Thymus (tissue), 11 donors: Measurements from ENCODE around the gene TXNL1. TPM values are rescaled to one million over a fixed set of nuclear protein-coding genes. Genes with fewer than 3 reads are reported as not detected.
"Not testable (repeated sequence)": the region's sequence is repeated elsewhere in the genome, so short reads cannot be mapped to it uniquely, and the experiment has no call there.

Source experiments
- DNase-seq, 9 donors: peaks; one replicate each; pipeline ENCODE4 v3.0.0-alpha.2; 2013; ENCODE audit warnings: low spot score in 9 of 9, low read depth in 6 of 9, missing footprints in 1 of 9
- H3K27ac ChIP-seq, 2 donors: one replicate each; pipeline ENCODE4 v1.5.1; 2013; ENCODE audit warnings: control low read depth in 1 of 2, low read depth in 1 of 2, low read length in 1 of 2, mild to moderate bottlenecking in 1 of 2, moderate library complexity in 1 of 2
- H3K27me3 ChIP-seq, 2 donors: one replicate each; pipeline ENCODE4 v1.5.1; 2013; ENCODE audit warnings: low read length in 1 of 2; ENCODE audit not compliant: control insufficient read depth in 2 of 2, insufficient read depth in 1 of 2
- H3K36me3 ChIP-seq, 2 donors: one replicate each; pipeline ENCODE4 v1.5.1; 2013; ENCODE audit warnings: low read length in 1 of 2, mild to moderate bottlenecking in 1 of 2, moderate library complexity in 1 of 2; ENCODE audit not compliant: control insufficient read depth in 2 of 2, insufficient read depth in 2 of 2
- H3K4me1 ChIP-seq, 2 donors: one replicate each; pipeline ENCODE4 v1.5.1; 2013; ENCODE audit warnings: low read length in 2 of 2; ENCODE audit not compliant: control insufficient read depth in 2 of 2, insufficient read depth in 2 of 2
- H3K4me3 ChIP-seq, 2 donors: one replicate each; pipeline ENCODE4 v1.5.1; 2013; ENCODE audit warnings: low read length in 2 of 2, control low read depth in 1 of 2, mild to moderate bottlenecking in 1 of 2
- H3K9me3 ChIP-seq, 2 donors: one replicate each; pipeline ENCODE4 v1.5.1; 2013; ENCODE audit warnings: low read length in 1 of 2, mild to moderate bottlenecking in 1 of 2; ENCODE audit not compliant: control insufficient read depth in 2 of 2, insufficient read depth in 1 of 2
- WGBS: extraction: QIAGEN DNeasy Blood & Tissue Kit; methylation state at CpG from one replicate; pipeline ENCODE4 v1.1.7; 2013; 5-methylcytosine and 5-hydroxymethylcytosine counted together
- polyA plus RNA-seq: library from polyadenylated mRNA; stranded (reverse); fragments of 200-250 nt; gene quantifications from one replicate; pipeline ENCODE4 v1.2.3, GENCODE V29; 2013
- total RNA-seq: library from RNA; stranded (reverse); fragments of 120-200 nt; gene quantifications from one replicate; pipeline ENCODE4 v1.2.4, GENCODE V29; 2013
- donor health status: healthy.

TXNL1 gene
- total and polyA plus RNA-seq, 2 donors: 39.3 to 77.7 TPM

DNA sequence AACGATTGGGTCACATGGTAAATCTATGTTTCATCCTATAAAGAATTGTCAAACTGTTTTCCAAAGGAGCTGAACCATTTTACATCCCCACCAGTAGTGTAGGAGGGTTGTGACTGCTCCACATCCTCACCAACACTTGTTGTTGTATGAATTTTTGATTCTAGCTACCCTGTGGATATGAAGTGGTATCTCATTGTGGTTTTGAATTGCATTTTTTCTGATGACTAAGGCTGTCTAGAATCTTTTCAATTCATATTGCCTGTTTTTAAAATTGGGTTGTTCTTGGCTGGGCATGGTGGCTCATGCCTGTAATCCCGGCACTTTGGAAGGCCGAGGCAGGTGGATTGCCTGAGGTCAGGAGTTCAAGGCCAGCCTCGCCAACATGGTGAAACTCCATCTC lies 44.5 kb downstream of the TXNL1 start:
- DNase-seq: no peak

GRCh38 chr18:56580026-56580425 lies 58.4 kb downstream of the TXNL1 start:
- H3K27ac ChIP-seq: no peak overlapping the region
- no peak overlapping the region for H3K4me3 ChIP-seq
- WGBS: 77% methylated on average over 3 of the region's 3 CpGs
- no peak for DNase-seq
- H3K27me3 ChIP-seq: no peaks in the 10 kb centered on the region
- H3K9me3 ChIP-seq: no peaks in the 10 kb centered on the region
- no peaks in the 10 kb centered on the region for H3K36me3 ChIP-seq
- no peaks in the 10 kb centered on the region for H3K4me1 ChIP-seq

More for the DNA sequence above, 44.5 kb downstream of the TXNL1 start:
- Histone ChIP-seq H3K27ac (no peak overlapping the region), H3K27me3 (no peaks in the 10 kb centered on the region), H3K4me3 (no peak overlapping the region), H3K9me3 (no peaks in the 10 kb centered on the region), H3K4me1 (no peaks in the 10 kb centered on the region), H3K36me3 (no peaks in the 10 kb centered on the region)
- WGBS: 97% methylated on average over 4 of the region's 4 CpGs

- no peak for DNase-seq
- H3K4me1 ChIP-seq: no peaks in the 10 kb centered on the region
- H3K9me3 ChIP-seq: no peaks in the 10 kb centered on the region
- H3K4me3 ChIP-seq: no peak overlapping the region
- no peaks in the 10 kb centered on the region for H3K27me3 ChIP-seq
- no peaks in the 10 kb centered on the region for H3K36me3 ChIP-seq
- H3K27ac ChIP-seq: no peak overlapping the region
Measured at GRCh38 chr18:56579451-56579850, 58.9 kb downstream of the TXNL1 start.

DNA sequence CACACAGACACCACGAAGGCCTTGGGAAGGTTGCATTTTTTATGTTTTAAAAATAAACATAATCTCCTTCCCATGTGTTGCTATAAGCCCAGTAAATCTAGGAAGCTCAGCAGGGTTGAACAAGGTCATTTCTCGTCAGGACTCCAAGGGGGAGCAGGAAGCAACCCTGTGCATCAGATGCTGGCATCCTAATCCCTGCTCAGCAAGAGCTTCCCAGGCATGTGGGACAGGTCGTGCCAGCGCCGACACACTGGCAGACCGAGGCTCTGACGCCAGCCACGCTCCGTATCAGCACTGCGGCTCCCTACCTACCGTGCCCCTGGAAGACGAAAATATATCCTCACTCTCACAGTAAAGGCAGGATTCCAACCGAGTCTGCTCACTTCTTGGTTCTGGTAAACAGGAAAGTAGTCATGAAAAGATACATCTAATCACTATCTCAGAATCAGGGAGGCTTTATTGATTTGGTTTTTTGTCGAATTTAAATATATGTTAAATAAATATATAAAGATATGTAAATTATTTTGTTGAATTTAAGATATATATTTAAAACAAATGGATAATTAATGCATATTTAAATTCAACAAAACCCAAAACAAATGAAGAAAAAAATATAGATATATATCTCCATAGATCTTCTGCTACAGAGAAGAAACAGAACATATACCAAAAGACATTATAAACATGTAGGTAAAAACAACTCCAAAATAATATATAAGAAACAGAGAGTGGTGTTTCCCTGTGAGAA lies 61.4 kb downstream of the TXNL1 start:
- H3K27ac ChIP-seq: no peak overlapping the region
- no peak for DNase-seq
- H3K27me3 ChIP-seq: no peaks in the 10 kb centered on the region
- no peaks in the 10 kb centered on the region for H3K9me3 ChIP-seq
- no peaks in the 10 kb centered on the region for H3K4me1 ChIP-seq
- H3K36me3 ChIP-seq: no peaks in the 10 kb centered on the region
- no peak overlapping the region for H3K4me3 ChIP-seq
- WGBS: 92% methylated on average over 14 of the region's 14 CpGs

DNA sequence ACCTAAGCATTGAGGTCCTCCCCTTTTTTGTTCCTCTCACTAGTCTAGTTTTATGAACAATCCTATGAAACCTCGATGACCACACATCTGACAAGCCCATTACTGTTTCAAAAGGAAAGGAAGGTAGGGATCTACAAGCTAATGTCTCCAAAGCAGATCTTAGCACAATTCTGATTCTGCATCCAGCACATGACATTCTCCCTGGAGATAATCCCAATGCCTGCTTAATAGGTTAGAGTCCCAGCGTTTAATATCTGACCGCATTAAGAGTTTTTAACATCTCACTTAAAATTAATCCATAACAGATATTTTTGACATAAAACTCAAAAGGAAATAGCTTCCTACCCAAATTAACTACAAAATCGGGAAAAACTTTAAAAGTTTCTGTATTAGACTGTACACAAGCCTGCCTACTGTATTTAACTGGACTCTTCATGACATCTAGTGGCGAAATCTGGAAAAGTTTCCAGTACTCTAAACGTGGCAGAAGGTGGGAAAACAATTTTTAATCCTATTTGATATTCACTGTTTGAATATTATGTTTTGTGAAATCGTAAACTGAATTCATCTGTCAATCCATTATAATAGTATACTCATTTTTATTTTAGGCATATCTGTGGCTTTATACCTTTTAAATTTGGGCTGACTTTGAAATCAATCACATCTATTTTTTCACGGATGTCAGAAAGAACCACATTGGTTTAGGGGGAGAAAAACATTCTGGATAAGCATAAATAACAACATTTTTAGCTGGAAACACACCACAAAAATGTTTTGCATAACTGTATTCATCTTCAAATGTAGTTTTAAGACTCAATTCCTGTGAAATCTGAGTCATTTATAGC lies 62.4 kb downstream of the TXNL1 start:
- H3K36me3 ChIP-seq: no peaks in the 10 kb centered on the region
- no peaks in the 10 kb centered on the region for H3K4me1 ChIP-seq
- H3K4me3 ChIP-seq: no peak overlapping the region
- WGBS: 48% methylated on average over 8 of the region's 8 CpGs
- H3K27me3 ChIP-seq: no peaks in the 10 kb centered on the region
- H3K9me3 ChIP-seq: no peaks in the 10 kb centered on the region
- H3K27ac ChIP-seq: no peak overlapping the region
- peak in 8 of 9 donors; percentile 15 to 71 (median 29) for DNase-seq

- H3K27me3 ChIP-seq: no peaks in the 10 kb centered on the region
- no peak overlapping the region for H3K27ac ChIP-seq
- WGBS: 92% methylated on average over 3 of the region's 3 CpGs
- no peaks in the 10 kb centered on the region for H3K4me1 ChIP-seq
- H3K9me3 ChIP-seq: no peaks in the 10 kb centered on the region
- no peaks in the 10 kb centered on the region for H3K36me3 ChIP-seq
- H3K4me3 ChIP-seq: no peak overlapping the region
- no peak for DNase-seq
Measured at GRCh38 chr18:56574861-56575260, 63.5 kb downstream of the TXNL1 start.

DNA sequence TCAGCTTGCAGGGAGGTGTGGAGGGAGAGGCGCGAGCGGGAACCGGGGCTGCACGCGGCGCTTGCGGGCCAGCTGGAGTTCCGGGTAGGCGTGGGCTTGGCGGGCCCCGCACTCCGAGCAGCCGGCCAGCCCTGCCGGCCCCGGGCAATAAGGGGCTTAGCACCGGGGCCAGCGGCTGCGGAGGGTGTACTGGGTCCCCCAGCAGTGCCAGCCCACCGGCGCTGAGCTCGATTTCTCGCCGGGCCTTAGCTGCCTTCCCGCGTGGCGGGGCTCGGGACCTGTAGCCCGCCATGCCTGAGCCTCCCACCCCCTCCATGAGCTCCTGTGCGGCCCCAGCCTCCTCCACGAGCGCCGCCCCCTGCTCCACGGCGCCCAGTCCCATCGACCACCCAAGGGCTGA lies 66.1 kb downstream of the TXNL1 start:
- WGBS: 98% methylated on average over 36 of the region's 36 CpGs
- DNase-seq, H3K4me1 ChIP-seq, H3K9me3 ChIP-seq, H3K36me3 ChIP-seq, H3K4me3 ChIP-seq, H3K27ac ChIP-seq, H3K27me3 ChIP-seq: not testable (repeated sequence)

GRCh38 chr18:56570978-56571377 lies 67.4 kb downstream of the TXNL1 start:
- H3K4me1 ChIP-seq: no peaks in the 10 kb centered on the region
- no peaks in the 10 kb centered on the region for H3K9me3 ChIP-seq
- no peak overlapping the region for H3K4me3 ChIP-seq
- no peak overlapping the region for H3K27ac ChIP-seq
- no peaks in the 10 kb centered on the region for H3K36me3 ChIP-seq
- 97% methylated on average over 3 of the region's 3 CpGs for WGBS
- DNase-seq: no peak
- no peaks in the 10 kb centered on the region for H3K27me3 ChIP-seq

- Histone ChIP-seq H3K4me3 (no peak overlapping the region), H3K9me3 (no peaks in the 10 kb centered on the region), H3K27me3 (no peaks in the 10 kb centered on the region), H3K36me3 (no peaks in the 10 kb centered on the region), H3K4me1 (no peaks in the 10 kb centered on the region), H3K27ac (no peak overlapping the region)
- WGBS: 59% methylated on average over 1 of the region's 1 CpG
- no peak for DNase-seq
Measured at GRCh38 chr18:56569416-56569815, 69.0 kb downstream of the TXNL1 start.
